ENCODE measurements around the gene FKBP7. TPM values are rescaled to one million over a fixed set of nuclear protein-coding genes. Genes with fewer than 3 reads are reported as not detected.
A peak's percentile ranks its signal among the peaks of the same experiment; 100 is the strongest.

FKBP7 gene
- total and polyA plus RNA-seq, 2 of the 13 experiments (the other 11 are each of a cell fraction or from before 2014, with no cell fraction given): 12.4 to 14.8 TPM

DNA sequence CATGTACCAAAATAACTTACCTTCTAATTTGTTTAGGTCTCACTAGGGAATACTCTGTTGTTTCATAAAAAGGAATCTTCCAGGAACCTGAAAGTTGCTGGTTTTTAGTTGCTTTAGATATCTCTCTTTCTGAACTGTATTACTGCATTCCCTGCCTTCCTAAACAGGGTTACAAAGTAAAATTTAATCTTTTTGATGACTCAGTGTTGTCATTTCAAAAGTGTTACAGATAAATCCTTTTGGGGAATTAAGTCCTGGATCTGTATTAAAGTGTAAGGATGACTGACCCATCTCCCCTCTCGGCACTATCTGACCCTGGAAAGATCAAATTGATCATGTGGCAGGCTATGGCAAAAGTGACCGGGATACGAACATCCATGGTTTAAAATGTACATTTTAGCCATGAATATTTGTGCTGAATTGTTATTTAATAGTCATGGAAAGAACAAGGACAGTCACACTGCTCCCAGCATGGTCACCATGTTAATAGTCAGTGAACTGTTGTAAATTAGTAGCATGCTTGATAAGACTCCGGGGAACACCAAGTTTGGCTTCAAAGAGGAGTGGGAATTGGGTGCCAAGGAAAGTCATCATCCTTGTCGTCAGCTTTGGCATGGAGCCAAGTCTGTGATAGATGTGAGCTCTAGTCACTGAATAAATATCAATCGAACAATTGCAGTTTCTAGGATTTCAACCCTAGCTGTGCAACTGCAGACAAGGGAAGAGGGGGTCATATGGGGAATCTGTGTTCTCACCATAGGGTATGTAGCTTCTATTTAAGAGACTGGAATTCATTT is 6.0 kb upstream of the FKBP7 start:
- peaks cover 44% of the 10 kb centered on the region for H3K79me2 ChIP-seq (ENCODE audit: insufficient read depth, low read length)
- H3K36me3 ChIP-seq (replicated peaks in 1 of 2; ENCODE audit: control insufficient read depth in 1 of 2, insufficient read depth in 2 of 2, low read length in 2 of 2): peaks cover 0 to 28% of the 10 kb centered on the region in 2 experiments
- CTCF ChIA-PET (ENCODE audit: low intra/inter-chr PET ratio, low total read pairs): no interaction called here
- in situ Hi-C loops (cut with HindIII; ENCODE audit: extremely low pct_ligation_motif_present, low pct_unique_long_range_greater_than_20kb): no loop called here
- no peak for ATAC-seq
- intact Hi-C loops (cut with micrococcal nuclease; ENCODE audit: unreplicated experiment): no loop called here
- no peak overlapping the region for H3K9ac ChIP-seq (ENCODE audit: insufficient read depth, low read depth, low read length)
- no peak overlapping the region for H3K27ac ChIP-seq (ENCODE audit: extremely low read length, insufficient read depth, low read length)
- H2AFZ ChIP-seq (ENCODE audit: low read length): no peak overlapping the region
- no TSS peak for BruUV-seq (replicated peaks)
- no peaks in the 10 kb centered on the region for H3K9me3 ChIP-seq (ENCODE audit: low read length)
- H3K27me3 ChIP-seq (ENCODE audit: control insufficient read depth in 1 of 2, insufficient read depth in 2 of 2, low read length in 2 of 2): no peaks in the 10 kb centered on the region; a peak in 1 of 5 replicates
- H3K4me3 ChIP-seq (replicated peaks in 1 of 3; ENCODE audit: insufficient read depth in 1 of 3, low read depth in 2 of 3, low read length in 3 of 3): no peak overlapping the region
- peaks cover 38% of the 10 kb centered on the region for H3K4me1 ChIP-seq (ENCODE audit: insufficient read depth, low read length)
- DNase-seq (ENCODE audit: low spot score): no peak
- FAIRE-seq: no peak
- no peak for TF ChIP-seq SIX4 (CRISPR knock-in tag; IDR thresholded peaks at IDR 0.05)
- 0 out of 2 replicates have a peak, but pooled peaks have one; percentile 36 for TF ChIP-seq GTF2F1 (IDR thresholded peaks at IDR 0.05; ENCODE audit: low read length)
- peak; percentile 94 for TF ChIP-seq LCORL (IDR thresholded peaks at IDR 0.05)
- no peak for TF ChIP-seq LCORL (CRISPR knock-in tag; IDR thresholded peaks at IDR 0.05)
- H3K4me2 ChIP-seq (ENCODE audit: low read depth, low read length): no peak overlapping the region
- POLR2A ChIA-PET: interaction anchor here (2.9 kb wide), 1 partner anchor 33 kb away, joined by 9 read pairs; the partner anchor contains the start of genes PJVK and PRKRA
- 94% methylated on average over 6 of the region's 6 CpGs for WGBS (ENCODE audit: low lambda C conversion rate)
- H4K20me1 ChIP-seq (ENCODE audit: insufficient read depth, low read length): peaks cover 9% of the 10 kb centered on the region; the same call in 1 of the 2 replicates

DNA sequence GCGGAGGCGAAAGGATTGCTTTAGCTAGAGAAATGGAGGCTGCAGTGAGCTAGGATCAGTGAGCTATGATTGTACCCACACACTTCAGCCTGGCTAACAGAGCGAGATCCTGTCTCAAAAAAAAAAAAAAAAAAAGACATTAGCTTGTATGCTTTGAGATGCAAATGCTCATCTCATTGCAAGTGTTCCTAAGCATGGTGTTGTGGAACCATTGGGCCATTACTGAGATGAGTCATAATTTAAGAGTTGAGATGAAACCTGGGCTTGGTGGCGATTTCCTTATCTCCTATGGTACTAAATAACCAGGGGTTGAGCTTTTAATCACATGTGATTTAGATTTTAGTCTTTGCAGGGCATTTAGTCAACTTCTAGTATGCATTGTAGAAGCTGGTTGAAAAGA is 4.0 kb upstream of the FKBP7 start:
- Histone ChIP-seq H3K4me3 (replicated peaks in 1 of 3; ENCODE audit: insufficient read depth in 1 of 3, low read depth in 2 of 3, low read length in 3 of 3) (peak overlapping the region in 1 of 3 experiments; percentile 80; a peak in 1 of 6 replicates), H3K9ac (ENCODE audit: insufficient read depth, low read depth, low read length) (peak overlapping the region; percentile 86; the same call in 1 of the 2 replicates), H3K27me3 (ENCODE audit: control insufficient read depth in 1 of 2, insufficient read depth in 2 of 2, low read length in 2 of 2) (no peaks in the 10 kb centered on the region; a peak in 1 of 5 replicates), H3K4me1 (ENCODE audit: insufficient read depth, low read length) (peaks cover 43% of the 10 kb centered on the region), H4K20me1 (ENCODE audit: insufficient read depth, low read length) (peaks cover 9% of the 10 kb centered on the region; the same call in 1 of the 2 replicates), H3K27ac (ENCODE audit: extremely low read length, insufficient read depth, low read length) (no peak overlapping the region), H3K36me3 (replicated peaks in 1 of 2; ENCODE audit: control insufficient read depth in 1 of 2, insufficient read depth in 2 of 2, low read length in 2 of 2) (peaks cover 0 to 19% of the 10 kb centered on the region in 2 experiments), H3K79me2 (ENCODE audit: insufficient read depth, low read length) (peaks cover 51% of the 10 kb centered on the region), H3K4me2 (ENCODE audit: low read depth, low read length) (peak overlapping the region; percentile 91), H3K9me3 (ENCODE audit: low read length) (no peaks in the 10 kb centered on the region), H2AFZ (ENCODE audit: low read length) (no peak overlapping the region)
- FAIRE-seq: no peak
- in situ Hi-C loops (cut with HindIII; ENCODE audit: extremely low pct_ligation_motif_present, low pct_unique_long_range_greater_than_20kb): no loop called here
- no peak for ATAC-seq
- CTCF ChIA-PET (ENCODE audit: low intra/inter-chr PET ratio, low total read pairs): no interaction called here
- BruUV-seq (replicated peaks): no TSS peak
- intact Hi-C loops (cut with micrococcal nuclease; ENCODE audit: unreplicated experiment): no loop called here
- TF ChIP-seq, protein P1, sequence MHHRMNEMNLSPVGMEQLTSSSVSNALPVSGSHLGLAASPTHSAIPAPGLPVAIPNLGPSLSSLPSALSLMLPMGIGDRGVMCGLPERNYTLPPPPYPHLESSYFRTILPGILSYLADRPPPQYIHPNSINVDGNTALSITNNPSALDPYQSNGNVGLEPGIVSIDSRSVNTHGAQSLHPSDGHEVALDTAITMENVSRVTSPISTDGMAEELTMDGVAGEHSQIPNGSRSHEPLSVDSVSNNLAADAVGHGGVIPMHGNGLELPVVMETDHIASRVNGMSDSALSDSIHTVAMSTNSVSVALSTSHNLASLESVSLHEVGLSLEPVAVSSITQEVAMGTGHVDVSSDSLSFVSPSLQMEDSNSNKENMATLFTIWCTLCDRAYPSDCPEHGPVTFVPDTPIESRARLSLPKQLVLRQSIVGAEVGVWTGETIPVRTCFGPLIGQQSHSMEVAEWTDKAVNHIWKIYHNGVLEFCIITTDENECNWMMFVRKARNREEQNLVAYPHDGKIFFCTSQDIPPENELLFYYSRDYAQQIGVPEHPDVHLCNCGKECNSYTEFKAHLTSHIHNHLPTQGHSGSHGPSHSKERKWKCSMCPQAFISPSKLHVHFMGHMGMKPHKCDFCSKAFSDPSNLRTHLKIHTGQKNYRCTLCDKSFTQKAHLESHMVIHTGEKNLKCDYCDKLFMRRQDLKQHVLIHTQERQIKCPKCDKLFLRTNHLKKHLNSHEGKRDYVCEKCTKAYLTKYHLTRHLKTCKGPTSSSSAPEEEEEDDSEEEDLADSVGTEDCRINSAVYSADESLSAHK (CRISPR knock-in tag; IDR thresholded peaks at IDR 0.05; ENCODE audit: borderline replicate concordance): no peak
- TF ChIP-seq ZNF3 (CRISPR knock-in tag; IDR thresholded peaks at IDR 0.05) (no peak), PHF21A (CRISPR knock-in tag; IDR thresholded peaks at IDR 0.05) (0 out of 2 replicates have a peak, but pooled peaks have one; percentile 14), FOSL2 (CRISPR knock-in tag; IDR thresholded peaks at IDR 0.05) (peak; percentile 28; the same call in 1 of the 2 replicates)
- no peak for DNase-seq (ENCODE audit: low spot score)
- POLR2A ChIA-PET: interaction anchor here (0.7 to 4.6 kb wide), 2 partner anchors 16 to 32 kb away, joined by 3 to 74 read pairs; partner anchors contain the start of genes PJVK and PRKRA
- WGBS (ENCODE audit: low lambda C conversion rate): 94% methylated on average over 4 of the region's 4 CpGs
